HG03457 (cell line): ENCODE results near the gene CD58.

ENCODE experiments used
- ATAC-seq: cut with Tn5 transposase; IDR thresholded peaks from one replicate; pipeline ENCODE4 v1.9.1; 2021; ENCODE audit warnings: moderate number of reproducible peaks; ENCODE audit not compliant: unreplicated experiment

The CD58 gene

DNA sequence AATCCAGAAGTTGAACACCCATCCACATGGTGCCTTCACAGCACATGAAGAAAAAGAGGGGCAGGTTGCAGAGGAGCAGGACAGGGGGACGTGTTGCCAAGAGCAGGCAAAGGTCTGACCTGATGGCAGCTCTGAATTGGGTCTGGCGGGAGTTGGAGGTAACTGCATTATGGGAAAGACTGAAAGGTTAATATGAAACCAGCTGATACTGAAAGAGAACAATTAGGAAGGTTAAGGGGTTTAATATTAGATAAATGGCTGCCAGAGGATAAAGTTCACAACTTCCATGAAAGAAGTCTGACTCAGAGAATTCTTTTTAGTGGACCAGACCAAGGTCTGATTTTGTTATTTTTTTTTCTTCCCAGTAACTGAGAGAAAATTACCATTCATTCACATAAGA, 76.1 kb downstream of the CD58 start:
- ATAC-seq: no peak

GRCh38 chr1:116494353-116494692, 76.5 kb downstream of the CD58 start:
- no peak for ATAC-seq

DNA sequence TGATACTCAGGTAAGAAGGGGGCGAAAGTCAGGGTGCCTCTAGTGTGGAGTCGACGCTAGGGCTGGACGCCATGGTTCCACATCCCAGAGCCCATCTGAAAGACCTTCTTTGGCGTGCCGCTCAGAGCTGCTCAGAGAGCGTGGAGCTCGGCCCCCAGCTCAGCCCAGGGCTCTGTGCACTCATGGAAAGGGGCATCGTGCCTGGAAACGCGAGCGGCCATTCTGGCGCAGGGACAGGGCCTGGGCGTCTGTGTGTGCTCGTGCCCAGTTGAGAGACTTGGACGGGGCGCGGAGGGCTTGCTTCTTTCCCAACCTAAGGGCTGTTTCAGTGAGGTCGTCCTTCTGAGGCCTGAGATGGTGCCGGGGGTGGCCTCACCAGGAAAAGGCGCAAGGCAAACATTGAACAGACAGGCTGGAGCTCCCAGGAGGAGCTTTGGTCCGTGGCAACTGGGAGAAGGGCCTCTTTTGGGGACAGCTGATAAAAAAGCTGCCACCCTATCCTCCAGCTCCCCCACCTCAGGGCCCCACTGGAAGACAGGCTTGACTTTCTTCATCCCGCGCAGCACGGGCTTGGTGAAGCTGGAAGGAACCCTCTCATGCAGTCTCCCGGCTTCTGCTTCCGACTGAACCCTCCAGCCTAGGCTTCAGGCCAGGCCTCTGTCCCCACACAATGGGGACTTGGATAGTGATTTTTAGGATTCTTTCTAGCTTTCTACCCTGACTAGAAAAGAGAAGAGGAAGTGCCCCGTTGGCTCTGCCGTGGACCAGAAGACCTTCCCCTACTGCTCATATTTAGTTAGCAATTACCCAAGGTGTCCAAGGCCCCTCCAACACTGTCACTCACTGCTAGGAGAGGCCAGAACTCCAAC, 77.1 kb downstream of the CD58 start:
- no peak for ATAC-seq

GRCh38 chr1:116493036-116493435, 77.8 kb downstream of the CD58 start:
- no peak for ATAC-seq

DNA sequence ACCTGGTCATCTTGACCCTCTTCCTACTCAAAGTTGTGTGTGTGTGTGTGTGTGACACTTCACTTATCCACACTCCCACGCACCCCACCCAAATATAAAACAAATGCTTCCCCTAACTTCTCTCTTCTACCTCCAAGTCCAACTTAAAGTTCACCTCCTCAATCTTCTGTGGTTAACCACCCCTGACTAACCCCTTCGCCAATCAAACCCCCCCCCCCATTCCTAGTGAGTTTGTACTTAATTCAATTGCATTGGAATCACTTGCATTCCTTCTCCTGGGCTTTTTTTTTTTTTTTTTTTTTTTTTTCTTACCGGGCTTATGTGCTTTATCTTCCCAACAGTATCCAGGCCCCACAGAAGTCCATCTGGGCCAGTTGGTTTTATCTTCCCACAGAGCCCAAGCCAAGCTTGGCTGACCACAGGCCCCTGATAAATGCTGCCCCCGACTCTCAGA, 78.4 kb downstream of the CD58 start:
- ATAC-seq: no peak

DNA sequence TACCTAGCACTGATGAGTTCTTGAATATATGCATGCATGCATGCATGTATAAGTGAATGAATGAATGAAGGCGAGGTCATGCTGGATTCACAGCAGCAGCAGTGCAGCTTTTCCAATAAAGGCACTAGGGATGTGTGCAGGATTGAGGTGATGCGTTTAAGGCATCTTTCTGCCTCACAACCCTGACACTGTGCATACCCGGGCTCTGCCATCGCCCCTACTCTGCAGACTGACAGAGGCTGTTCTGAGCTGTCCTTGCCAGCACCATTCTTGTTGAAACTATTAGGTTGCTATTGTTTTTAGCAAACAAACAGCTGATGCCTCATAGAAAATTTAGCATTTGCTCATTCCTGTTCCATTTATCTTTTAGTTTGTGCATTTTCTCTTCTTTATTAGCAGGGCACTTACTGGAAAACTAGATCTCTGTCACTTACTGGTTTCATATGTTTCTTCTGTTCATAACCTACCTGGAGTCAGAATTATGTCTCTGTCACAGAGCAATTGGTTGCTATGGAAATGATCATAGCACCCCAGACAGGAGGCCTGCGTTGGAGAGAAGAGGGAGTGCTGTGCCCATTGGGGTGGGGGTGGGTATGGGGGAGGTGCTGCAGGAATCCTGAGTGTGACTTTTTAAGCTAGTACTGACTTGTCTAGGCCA, 79.0 kb downstream of the CD58 start:
- ATAC-seq: no peak

GRCh38 chr1:116490588-116490987, 80.2 kb downstream of the CD58 start:
- no peak for ATAC-seq

DNA sequence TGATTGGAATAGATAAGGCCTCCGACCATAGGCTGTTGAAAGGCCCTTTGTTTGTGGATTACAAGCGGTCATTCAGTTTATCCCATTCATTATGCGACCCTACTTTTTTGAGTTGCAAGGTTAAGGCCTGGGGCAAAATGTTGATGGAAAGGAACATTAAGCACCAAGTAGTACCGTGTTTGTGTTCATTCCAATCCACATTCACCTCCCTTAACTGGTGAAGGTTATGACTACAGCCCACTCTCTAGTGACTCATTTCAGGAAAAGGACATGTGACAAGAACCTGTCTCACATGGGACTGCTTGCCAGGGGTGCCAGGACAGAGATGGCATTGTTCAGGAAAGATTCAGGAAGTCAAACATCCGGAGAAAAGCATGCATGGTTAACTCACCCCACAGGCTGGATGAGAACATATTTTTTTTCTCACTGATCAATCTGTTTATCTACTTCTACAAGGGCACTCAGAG, 81.6 kb downstream of the CD58 start:
- ATAC-seq: no peak

DNA sequence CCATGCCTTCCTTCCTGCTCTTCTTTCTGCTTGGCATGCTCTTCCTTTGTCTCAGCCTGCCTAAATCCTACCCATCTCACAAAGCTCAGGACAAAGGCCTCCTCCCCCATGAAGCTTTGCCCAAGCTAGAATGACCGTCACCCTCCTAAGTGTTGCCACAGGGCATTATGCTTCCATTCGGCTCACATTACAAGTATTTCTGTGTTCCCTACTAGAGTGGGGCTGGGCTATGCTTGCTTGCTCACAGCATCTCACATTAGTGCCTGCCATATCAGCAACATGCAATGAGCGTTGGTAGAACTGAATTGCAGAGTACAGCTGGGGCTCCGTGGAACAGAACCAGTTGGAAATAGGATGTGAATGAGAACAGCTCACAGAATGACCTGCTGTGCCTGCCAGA, 82.8 kb downstream of the CD58 start:
- ATAC-seq: no peak

DNA sequence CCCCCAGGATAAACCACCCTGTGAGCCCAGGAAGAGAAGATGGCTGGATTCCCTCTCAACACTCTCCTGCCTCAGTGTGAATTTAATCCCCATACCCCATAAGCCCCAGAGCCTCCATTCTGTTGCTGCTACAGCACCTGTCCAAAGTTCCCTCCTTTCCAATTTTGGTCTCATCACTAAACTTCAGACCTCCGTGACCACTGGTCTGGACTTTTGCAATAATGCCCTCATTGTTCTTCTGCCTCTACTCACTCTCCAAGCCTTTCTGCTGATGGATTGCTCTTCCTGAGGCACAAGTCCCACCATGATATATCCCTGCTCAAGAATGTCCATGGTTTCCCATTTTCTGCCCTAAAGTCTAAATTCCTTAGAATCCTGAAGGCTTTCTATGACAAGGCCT, 83.2 kb downstream of the CD58 start:
- ATAC-seq: no peak

DNA sequence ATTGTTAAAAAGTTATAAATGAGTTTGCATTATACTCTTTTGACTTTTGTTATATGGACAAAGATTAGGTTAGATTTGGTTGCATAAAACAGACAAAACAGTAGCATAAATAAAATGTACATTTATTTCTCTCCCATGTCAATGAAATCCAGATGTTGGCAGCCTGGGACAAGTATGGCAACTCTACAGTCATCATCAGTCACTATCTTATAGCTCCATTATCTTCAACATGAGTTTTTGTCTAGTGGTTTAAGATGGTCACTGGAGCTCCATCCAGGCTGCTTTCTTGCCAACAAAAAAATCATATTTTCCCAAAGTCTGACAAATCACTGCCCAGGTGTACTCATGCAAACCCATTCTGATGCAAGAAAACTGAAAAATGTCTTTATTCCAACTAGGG, 83.8 kb downstream of the CD58 start:
- no peak for ATAC-seq

- no peak for ATAC-seq
These were observed 84.4 kb downstream of the CD58 start for GRCh38 chr1:116486424-116486823.

DNA sequence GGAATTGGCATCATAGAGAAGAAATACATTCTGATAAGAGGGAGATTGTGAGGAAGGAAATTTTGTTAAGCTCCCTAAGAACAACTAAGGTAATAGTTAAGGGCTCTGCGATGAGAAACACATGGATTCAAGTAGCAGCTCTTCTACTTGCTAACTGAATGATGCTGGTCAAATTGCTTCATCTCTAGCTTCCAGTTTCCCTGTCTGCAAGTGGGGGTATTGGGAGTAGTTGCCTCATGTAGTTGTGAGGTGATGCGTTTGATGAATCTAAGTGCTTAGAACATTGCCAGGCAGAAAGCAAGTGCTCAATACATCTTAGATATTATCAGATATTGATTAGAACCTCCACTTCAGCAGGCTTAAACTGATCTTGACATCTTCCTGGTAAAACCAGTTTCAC, 84.8 kb downstream of the CD58 start:
- ATAC-seq: no peak

GRCh38 chr1:116485071-116485735, 85.6 kb downstream of the CD58 start:
- ATAC-seq: peak; percentile 48

- ATAC-seq: no peak
These were observed 87.1 kb downstream of the CD58 start for GRCh38 chr1:116483481-116484309.

DNA sequence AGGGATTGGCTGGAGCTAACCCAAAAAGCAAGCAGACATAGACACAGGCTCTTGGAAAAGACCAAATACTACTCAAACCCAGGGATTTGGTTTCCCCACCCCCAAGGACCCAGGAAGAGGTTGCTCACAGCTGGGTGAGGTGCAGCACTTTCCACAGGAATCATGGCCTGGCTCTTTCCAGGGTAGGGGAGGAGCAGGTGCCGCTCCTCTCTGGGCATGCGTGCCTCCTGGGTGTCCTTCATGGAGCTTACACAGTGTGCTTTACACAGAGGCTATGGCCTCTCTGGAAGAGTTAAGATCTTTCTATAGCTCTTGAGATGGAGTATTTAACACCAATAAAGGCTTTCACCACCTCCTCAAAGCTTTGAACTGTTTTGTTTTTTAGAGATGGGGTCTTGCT, 88.3 kb downstream of the CD58 start:
- ATAC-seq: no peak

- ATAC-seq: no peak
These were observed 88.9 kb downstream of the CD58 start for GRCh38 chr1:116481934-116482333.

DNA sequence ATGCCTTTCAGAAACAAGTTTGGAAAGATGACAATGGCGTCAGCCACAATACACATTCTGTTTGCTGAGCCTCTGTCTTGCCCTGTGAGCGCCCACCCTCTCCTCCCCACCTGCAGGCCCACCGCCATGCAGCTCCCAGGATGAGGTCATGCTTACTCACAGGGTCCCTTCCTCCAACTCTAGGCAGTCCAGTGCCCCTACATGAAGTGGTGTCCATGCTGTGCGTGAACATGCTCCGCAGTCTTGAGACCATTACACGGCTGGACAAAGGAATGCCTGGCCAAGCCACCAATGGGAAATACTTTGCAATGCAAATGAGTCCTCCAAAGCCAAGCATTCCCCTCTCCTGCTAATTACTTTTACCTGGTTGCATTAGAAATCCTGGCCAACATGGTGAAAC, 92.2 kb downstream of the CD58 start:
- no peak for ATAC-seq

DNA sequence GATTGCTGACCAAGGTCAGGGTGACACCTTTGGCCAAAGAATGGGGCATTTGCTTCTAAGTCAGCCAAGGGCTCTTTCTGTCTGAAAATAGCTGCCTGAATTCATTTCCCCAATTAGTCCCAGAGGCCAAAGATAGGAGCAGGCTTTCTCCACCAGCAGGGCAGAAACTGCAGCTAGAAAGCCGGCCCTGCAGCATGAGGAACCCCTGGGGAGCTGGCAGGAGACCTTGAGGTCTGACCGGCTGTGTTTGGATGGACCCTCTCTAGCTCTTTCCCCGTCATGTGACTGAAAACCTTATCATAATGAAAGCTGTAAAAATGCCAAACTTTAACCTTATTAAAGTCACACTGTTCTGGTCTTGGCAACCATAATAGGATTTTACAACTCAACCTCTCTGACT, 93.4 kb downstream of the CD58 start:
- no peak for ATAC-seq

- no peak for ATAC-seq
These were observed 94.5 kb downstream of the CD58 start for GRCh38 chr1:116476321-116476720.

DNA sequence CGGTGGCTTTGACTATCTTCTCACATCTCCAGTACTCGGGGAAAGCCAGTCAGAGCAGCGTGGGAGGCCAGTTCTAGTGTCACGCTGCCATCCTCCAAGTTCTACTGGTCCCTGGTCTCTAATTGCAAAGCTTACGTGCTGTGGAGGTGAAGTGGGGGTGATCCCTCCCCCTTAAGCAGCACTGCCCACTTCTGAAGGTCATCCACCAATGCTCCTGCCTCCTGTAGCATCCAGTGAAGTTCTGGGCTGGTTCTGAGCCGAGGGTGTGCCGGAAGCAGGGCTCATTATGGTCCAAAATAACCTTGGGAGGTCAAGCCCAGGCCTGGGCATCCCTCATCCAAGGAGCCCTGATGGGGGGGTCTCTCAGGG, 95.0 kb downstream of the CD58 start:
- ATAC-seq: no peak
